ENCODE data around the gene MAGI2.

- TF ChIP-seq CTCF (IDR thresholded peaks at IDR 0.05) (no peak), POLR2A (IDR thresholded peaks at IDR 0.05) (no peak), POLR2AphosphoS5 (IDR thresholded peaks at IDR 0.05; ENCODE audit: insufficient read depth in 1 of 2, low read depth in 1 of 2) (no peak)
Measured at GRCh38 chr7:78179211-78179610, 1274.3 kb downstream of the MAGI2 start.
